Calu3 (cell line): ENCODE data around the gene MYBBP1A. TPM values are rescaled to one million over a fixed set of nuclear protein-coding genes. Genes with fewer than 3 reads are reported as not detected.
"Not testable (repeated sequence)": the region's sequence is repeated elsewhere in the genome, so short reads cannot be mapped to it uniquely, and the experiment has no call there.

ENCODE experiments used
- BruUV-seq: library from RNA; stranded (reverse); fragments of 400-500 nt; replicated peaks from 2 replicates; lab custom pipeline; 2021; lab: Mats Ljungman, UMichigan
- CTCF ChIA-PET: fragments of 300-600 bp; sonication (Branson Sonifier 250); formaldehyde crosslinking; loops from one replicate; lab custom pipeline; 2022; ENCODE audit warnings: antibody characterized with exemption; lab: Charles Lee
- DNase-seq: peaks from one replicate; pipeline ENCODE4 v3.0.0; 2022
- H3K27ac Mint-ChIP-seq: one replicate; pipeline ENCODE4 v1.8.0; 2022; ENCODE audit warnings: mixed read lengths; ENCODE audit not compliant: unreplicated experiment
- H3K27me3 Mint-ChIP-seq: one replicate; pipeline ENCODE4 v1.8.0; 2022; ENCODE audit warnings: mixed read lengths; ENCODE audit not compliant: unreplicated experiment
- H3K36me3 Mint-ChIP-seq: one replicate; pipeline ENCODE4 v1.8.0; 2022; ENCODE audit warnings: mild to moderate bottlenecking, moderate library complexity, mixed read lengths; ENCODE audit not compliant: insufficient read depth, unreplicated experiment
- H3K4me1 Mint-ChIP-seq: one replicate; pipeline ENCODE4 v1.8.0; 2022; ENCODE audit warnings: mild to moderate bottlenecking, low read depth, mixed read lengths; ENCODE audit not compliant: unreplicated experiment
- H3K4me3 Mint-ChIP-seq: one replicate; pipeline ENCODE4 v1.8.0; 2022; ENCODE audit warnings: mild to moderate bottlenecking, low read depth, moderate library complexity, mixed read lengths; ENCODE audit not compliant: unreplicated experiment
- H3K9me3 Mint-ChIP-seq: one replicate; pipeline ENCODE4 v1.8.0; 2022; ENCODE audit warnings: low read depth, mixed read lengths; ENCODE audit not compliant: unreplicated experiment
- CTCF ChIP-seq: fragments of 200-600 bp; IDR thresholded peaks from one replicate; pipeline ENCODE4 v1.8.0; 2022; ENCODE audit warnings: antibody characterized with exemption; ENCODE audit not compliant: unreplicated experiment
- intact Hi-C: fragments of 100-400 bp; cut with micrococcal nuclease; formaldehyde crosslinking; loops from one replicate; pipeline ENCODE4 v1.10.0; 2022; ENCODE audit not compliant: unreplicated experiment
- total RNA-seq: library from RNA; stranded (reverse); gene quantifications from 2 replicates; pipeline ENCODE4 v1.2.3, GENCODE V29; 2022

Gene MYBBP1A
- total RNA-seq, 1 experiment from 2014 or later = 64.2 TPM

- intact Hi-C loops = no loop called here
- TF ChIP-seq CTCF = no peak
- Mint-ChIP-seq H3K4me3 (no peak overlapping the region), H3K36me3 (peaks cover 5% of the 10 kb centered on the region), H3K27ac (no peak overlapping the region), H3K9me3 (no peaks in the 10 kb centered on the region), H3K27me3 (peaks cover 76% of the 10 kb centered on the region), H3K4me1 (peaks cover 8% of the 10 kb centered on the region)
- BruUV-seq = no TSS peak
- DNase-seq = no peak
- CTCF ChIA-PET = no interaction called here
Measured at GRCh38 chr17:4582101-4582501, 26.9 kb upstream of the MYBBP1A start.

- intact Hi-C loops = no loop called here
- TF ChIP-seq CTCF = no peak
- Mint-ChIP-seq H3K36me3 (peaks cover 5% of the 10 kb centered on the region), H3K27me3 (peaks cover 71% of the 10 kb centered on the region), H3K4me3 (no peak overlapping the region), H3K4me1 (peaks cover 6% of the 10 kb centered on the region), H3K27ac (no peak overlapping the region), H3K9me3 (no peaks in the 10 kb centered on the region)
- CTCF ChIA-PET = no interaction called here
- no peak for DNase-seq
- no TSS peak for BruUV-seq
Measured at GRCh38 chr17:4580291-4580690, 25.1 kb upstream of the MYBBP1A start.

GRCh38 chr17:4579678-4580077, 24.5 kb upstream of the MYBBP1A start:
- no peak for DNase-seq
- no TSS peak for BruUV-seq
- intact Hi-C loops = no loop called here
- Mint-ChIP-seq H3K4me3 (no peak overlapping the region), H3K27ac (no peak overlapping the region), H3K27me3 (peaks cover 65% of the 10 kb centered on the region), H3K4me1 (no peaks in the 10 kb centered on the region), H3K9me3 (no peaks in the 10 kb centered on the region), H3K36me3 (peaks cover 5% of the 10 kb centered on the region)
- TF ChIP-seq CTCF = no peak
- CTCF ChIA-PET = no interaction called here

GRCh38 chr17:4578349-4578748, 23.2 kb upstream of the MYBBP1A start:
- H3K4me3 Mint-ChIP-seq, H3K36me3 Mint-ChIP-seq, intact Hi-C loops, CTCF ChIA-PET, H3K27ac Mint-ChIP-seq, BruUV-seq, H3K4me1 Mint-ChIP-seq, H3K9me3 Mint-ChIP-seq, DNase-seq: not testable (repeated sequence)
- H3K27me3 Mint-ChIP-seq = peaks cover 55% of the 10 kb centered on the region

- H3K4me1 Mint-ChIP-seq = no peaks in the 10 kb centered on the region
- TF ChIP-seq CTCF = no peak
- intact Hi-C loops = no loop called here
- BruUV-seq = no TSS peak
- H3K36me3 Mint-ChIP-seq = peaks cover 5% of the 10 kb centered on the region
- peaks cover 47% of the 10 kb centered on the region for H3K27me3 Mint-ChIP-seq
- DNase-seq = no peak
- no peak overlapping the region for H3K4me3 Mint-ChIP-seq
- CTCF ChIA-PET = interaction anchor here (1.5 kb wide), 1 partner anchor 10 kb away, joined by 4 read pairs; no protein-coding TSS in a partner anchor
- no peak overlapping the region for H3K27ac Mint-ChIP-seq
- no peaks in the 10 kb centered on the region for H3K9me3 Mint-ChIP-seq
Measured at GRCh38 chr17:4577386-4577993, 22.3 kb upstream of the MYBBP1A start.
